Measurements from ENCODE around the gene NID1.

Gene NID1

DNA sequence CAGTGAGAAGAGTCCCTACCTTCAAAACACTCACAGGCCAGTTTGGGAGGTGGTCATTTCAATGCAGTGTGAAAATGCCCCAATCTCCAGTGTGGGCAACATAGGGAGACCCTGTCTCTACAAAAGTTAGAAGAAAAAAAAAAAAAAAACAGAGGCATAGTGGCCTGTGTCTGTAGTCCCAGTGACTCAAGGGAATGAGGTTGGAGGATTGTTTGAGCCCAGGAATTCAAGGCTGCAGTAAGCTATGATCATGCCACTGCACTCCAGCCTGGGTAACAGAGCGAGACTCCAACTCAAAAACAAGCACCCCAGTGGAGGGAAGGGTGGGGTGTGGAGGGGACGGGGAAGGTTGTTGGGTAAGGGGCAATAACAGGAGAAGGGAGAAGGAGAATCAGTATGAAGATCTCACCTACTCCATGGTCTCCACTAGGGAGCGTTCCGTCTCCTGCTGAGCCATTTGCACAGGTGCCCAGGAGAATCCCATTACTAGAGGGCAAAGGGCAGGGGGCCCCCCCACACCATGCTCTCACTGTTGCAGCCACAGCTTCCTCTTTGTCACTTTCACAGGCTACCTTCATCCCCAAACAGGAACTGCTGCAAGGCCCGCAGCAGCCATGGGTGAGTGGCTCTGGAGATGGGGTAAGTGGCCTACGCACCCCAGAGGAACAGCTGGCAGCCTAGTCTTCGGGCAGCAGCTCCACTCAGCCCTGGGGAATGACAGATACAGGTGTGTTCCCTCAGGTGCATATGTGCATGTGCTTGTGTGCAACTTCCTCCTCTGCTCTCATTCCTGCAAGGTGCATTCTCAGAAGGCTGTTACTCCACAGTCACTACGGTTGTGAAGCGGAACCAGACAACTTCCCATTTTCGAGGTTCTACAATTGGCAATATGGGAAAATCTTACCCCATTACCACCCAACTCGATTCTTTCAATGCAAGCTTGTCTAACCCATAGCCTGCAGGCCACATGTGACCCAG, 110.3 kb downstream of the NID1 start:
- DNase-seq = peak; percentile 11

DNA sequence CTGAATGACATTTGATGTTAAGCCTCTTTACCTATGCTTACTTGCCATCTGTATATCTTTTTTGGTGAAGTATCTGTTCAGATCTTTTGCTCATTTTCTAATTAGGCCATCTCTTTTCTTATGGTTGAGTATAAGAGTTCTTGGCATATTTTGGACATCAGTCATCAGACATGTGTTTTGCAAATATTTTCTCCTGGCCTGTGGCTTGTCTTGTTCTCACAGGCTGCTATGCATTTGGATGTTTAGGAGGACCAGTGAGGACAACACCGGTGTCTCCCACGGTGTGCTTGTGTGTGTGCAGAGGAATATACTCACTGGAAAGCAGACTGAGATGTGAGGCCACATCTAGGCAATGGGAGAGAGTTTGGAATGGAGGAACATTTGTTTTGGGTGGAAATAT, 111.1 kb downstream of the NID1 start:
- no peak for DNase-seq

DNA sequence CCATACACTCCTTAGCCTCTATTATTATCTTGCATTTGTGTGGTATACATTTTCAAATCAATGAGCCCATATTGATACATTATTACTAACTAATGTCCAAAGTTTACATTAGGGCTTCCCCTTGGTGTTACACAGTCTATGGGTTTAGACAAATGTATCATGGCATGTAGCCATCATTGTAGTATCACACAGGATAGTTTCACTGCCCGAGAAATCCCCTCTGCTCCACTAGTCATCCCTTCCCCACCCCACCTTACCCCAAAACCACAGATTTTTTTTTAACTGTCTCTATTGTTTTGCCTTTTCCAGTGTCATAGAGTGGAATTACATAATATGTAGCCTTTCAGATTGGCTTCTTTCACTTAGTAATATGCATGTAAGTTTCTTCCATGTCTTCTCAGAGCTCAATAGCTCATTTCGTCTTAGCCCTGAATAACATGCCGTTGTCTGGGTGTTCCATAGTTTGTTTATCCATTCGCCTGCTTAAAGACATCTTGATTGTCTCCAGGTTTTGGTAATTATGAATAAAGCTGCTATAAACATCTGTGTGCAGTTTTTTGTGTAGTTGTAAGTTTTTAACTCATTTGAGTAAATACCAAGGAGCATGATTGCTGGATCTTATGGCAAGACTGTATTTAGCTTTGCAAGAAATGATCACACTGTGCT, 111.8 kb downstream of the NID1 start:
- DNase-seq = no peak

DNA sequence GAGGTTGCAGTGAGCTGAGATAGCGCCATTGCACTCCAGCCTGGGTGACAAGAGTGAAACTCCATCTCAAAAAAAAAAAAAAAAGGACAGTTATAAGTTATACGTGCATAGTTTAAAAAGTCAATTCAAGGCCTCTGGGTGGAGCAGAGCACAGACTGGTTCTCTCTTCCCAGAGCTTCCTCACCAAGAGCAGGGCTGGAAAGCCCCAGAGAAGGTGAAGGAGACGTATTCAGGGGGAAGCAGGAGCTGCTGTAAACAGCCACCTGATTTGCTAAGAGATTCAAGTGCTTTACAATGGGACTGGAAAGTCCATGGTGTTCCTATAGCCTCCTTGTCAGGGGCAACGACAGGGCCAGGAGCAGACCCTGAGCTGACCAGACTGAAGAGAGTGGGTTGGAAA, 113.2 kb downstream of the NID1 start:
- DNase-seq = no peak

DNA sequence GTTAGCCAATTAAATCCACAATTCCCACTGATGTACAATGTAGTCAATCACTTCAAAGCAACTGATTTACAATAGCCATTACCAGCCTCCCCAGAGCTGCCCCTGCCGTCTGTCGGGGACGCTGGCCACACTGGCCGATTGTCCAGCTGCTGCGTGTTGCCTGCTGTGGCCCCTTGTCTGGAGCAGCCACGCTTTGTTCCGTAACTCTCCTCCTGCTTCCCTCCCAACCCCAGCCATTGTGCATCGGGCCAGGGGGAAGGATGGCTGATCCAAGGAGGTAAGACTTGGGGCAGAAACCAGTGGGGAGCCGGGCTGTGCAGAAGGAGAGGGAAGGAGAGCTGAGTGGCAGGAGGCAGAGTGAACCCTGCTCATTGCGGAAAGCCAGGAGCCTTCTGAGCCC, 114.6 kb downstream of the NID1 start:
- no peak for DNase-seq

DNA sequence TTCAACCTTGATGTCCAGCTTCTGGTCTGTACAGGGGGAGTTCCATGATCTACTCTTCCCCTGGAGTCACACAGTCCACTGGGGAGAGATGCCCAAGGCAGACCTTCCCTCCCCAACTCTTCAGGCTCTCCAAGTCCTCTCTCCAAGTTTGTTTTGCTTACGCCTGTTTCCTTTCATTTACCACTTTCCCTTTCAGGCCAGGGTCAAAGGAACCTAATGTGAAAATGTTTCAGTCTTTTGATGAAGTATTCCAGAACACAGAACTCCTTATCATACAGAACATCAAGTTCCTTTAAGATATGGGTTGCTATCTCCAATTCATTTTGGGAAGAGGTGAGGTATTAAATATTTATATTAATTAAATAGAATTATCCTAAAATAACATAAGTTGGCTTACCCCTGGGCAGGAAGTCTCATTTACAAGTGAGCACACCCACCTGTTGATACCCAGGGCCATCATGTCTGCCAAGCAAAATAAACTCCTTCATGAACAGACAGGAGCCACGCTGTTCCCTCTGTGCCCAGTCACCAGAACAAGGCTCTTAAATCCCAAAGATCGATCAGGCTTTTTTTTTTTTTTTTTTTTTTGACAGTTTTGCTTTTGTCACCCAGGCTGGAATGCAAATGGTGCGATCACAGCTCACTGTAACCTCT, 116.0 kb downstream of the NID1 start:
- DNase-seq = no peak

DNA sequence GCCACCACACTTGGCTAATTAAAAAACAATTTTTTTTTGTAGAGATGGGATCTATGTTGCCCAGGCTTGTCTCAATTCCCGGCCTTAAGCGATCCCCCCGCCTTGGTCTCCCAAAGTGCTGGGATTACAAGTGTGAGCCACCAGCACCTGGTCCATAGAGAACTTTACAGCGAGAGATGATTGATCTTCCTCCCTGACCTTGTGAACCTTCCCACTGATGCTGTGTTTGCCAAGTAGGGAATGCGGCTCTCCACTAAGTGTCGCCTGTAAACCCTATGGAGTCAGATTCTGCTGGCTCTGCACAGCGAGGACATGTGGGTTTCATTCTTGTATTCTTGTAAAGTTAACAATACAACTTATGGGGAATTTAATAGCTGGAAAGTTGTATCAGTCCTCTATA, 116.9 kb downstream of the NID1 start:
- DNase-seq = no peak

DNA sequence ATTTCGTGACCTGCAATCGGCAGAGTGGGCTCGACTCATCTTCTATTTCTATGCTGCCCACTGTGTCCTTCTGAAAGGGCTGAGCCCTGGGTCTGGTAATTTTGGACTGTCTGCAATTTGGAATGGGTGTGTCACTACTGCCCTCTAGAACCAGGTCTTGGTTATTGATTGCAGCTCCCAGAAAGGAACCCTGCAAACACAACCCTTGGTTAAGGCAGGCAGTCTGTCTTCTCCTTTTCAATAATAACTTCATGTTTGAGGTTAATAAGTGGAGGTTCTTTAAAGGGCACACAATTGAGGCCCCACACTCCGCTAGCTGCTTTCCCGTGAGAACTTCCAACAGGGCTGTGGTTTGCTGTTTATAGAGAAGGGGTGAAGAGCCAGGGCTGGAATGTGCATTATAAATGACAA, 118.3 kb downstream of the NID1 start:
- peak; percentile 31 for DNase-seq

DNA sequence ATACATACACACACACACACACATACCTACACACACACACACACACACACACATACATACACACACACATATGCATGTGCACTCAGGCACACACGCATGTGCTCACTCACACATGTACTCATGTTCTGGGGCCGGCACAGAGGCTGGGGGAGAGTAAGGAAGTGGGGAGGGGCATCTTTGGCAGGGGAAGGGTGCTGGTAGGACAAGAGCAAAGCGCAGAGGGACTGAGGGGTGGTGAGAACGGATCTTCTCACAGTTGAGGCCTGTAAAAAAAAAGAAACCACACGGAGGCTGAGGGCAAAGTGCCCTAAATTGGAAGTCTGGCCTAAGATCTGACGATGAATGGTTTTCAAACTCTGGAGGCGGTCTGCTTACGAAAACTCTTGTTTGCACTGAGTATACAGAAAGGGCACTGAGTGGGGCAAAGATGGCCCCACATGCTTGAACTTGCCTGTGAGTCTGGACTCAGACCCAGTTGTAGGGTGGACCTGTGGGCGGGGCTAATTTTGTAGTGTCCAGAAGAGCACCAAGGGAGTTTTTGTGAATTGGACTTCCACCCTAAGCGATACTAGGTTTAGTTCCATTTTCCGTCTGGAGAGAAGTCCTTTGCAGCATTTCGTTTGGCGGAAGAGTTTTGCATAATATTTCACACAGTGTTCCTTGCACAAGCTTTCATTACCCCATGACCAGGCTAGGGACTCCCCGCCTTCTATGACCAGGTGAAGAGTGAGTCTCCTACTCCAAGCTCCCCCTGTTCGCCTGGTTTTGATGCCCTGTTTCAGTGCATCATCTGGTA, 118.9 kb downstream of the NID1 start:
- DNase-seq = no peak

DNA sequence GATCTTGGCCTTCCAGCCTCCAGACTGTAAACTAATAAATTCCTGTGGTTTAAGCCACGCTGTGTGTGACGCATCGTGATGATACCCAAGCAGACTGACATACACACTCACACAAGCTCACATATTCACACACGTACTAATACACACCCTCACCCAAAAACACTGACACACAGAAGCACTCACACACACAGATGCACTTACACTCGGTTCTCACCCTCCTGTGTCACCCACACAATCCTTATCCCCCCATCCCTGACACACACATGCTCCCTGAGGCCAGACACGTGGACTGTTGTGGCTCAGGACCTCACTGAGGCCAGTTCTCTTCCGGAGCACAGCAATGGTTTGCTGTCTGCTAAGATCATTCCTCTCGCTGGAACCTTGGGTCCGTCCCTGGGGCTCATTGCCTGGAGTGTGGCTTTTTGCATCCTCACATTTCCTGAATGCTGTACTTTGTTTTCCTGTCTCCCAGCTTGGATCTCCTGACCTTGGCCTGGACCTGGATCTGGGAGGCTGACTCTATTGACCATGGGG, 121.2 kb downstream of the NID1 start:
- no peak for DNase-seq

DNA sequence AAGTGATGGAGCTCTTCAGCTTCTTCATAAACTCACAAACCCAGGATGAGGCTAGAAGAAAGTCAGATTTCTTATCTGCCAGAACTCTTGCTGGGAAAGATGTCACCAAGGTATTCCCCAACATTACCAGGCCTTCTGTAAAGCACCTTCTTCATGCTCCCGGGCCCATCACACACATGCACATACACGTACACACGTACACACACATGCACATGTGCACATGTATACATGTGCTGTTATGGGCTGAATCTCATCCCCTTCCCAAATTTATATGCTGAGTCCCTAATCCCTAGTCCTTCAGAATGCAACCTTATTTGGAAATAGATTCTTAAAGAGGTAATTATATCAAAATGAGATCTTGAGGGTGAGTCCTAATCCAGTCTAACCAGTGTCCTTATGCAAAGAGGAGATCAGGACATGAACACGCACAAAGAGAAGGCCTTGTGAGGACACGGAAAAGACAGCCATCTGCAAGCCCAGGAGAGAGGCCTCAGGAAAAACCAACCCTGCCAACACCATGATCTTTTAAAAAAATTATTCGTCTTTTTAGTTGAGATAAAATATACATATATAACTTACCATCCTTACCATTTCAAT, 121.8 kb downstream of the NID1 start:
- DNase-seq = no peak

DNA sequence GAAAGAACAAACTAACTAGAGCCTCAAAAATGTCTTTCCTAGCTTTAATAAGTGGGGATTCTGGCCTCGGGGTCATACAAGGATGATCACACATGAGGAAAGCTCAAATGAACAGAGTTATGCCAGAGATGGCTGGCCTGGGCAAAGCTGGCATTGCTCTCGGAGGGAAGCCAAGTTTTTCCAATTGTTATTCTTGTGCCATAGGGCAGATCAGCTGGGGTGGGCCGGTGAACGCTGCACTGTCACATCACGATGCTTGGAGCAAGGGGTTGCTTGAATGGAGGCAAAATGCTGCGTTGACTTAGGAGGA, 122.3 kb downstream of the NID1 start:
- no peak for DNase-seq

DNA sequence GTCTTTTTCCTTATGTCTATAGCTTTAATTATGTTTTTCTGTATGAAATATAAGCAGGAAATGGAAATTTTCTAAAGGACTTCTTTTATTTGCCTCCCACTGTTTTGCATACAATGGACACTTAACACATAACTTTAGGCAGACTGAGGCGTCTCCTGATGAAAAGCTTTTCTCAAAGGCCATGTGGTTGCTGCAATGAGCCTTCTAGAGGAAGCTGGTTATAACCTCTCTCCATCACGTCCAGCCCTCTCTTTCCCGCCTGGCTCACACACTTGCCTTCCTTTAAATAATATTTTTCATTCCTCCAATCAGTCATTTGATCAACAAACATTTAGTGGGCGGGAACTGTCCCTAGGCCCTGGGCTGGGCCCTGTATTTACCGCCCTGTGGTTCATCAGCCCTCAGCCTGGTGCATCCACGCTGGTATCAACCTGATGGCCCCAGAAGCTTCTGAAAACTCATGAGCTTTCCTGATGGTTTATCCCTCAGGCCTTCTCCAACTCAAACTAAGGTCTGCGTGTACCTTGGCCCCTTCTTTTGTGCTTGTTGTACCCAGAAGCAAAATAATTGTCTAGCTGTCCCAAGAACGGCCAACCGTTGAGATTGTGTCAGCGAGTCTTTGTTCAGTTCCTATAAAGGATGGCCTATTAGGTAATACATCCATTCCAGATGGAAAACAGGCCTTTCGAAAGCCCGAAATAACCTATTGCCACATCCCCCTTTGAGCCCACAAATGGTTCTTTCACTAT, 122.8 kb downstream of the NID1 start:
- no peak for DNase-seq

DNA sequence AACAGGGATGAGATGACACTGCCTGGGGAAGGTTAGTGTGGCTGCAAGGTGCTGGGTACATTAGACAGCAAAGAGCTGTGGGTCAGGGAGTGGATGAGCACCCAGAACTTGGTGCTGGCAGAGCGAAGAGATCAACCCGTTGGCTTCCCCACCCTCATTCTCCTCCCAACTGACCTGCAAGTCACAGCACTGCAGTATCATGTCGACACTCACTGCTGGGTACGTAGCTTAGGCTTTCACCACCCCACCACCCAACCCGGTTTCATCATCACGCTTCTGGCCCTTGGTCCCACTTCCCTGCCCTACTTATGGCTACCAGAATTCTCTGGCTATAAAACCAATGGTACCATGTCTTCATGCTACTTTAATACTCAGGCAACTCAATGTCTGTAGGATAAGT, 124.6 kb downstream of the NID1 start:
- DNase-seq = no peak

DNA sequence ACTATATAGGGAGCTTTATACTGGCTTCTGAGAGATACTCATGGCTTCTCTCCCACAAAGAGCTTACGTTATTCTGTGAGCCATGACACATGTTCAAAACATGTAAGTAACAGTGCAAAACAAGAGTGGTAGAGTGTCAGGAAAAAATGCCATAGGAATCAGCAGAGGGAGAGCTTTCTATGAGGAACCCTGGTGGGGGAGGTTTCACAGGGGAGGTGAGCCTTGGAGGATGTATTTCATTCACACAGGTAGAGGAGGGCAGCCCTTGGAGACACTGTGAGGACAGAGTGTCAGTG, 125.5 kb downstream of the NID1 start:
- no peak for DNase-seq

DNA sequence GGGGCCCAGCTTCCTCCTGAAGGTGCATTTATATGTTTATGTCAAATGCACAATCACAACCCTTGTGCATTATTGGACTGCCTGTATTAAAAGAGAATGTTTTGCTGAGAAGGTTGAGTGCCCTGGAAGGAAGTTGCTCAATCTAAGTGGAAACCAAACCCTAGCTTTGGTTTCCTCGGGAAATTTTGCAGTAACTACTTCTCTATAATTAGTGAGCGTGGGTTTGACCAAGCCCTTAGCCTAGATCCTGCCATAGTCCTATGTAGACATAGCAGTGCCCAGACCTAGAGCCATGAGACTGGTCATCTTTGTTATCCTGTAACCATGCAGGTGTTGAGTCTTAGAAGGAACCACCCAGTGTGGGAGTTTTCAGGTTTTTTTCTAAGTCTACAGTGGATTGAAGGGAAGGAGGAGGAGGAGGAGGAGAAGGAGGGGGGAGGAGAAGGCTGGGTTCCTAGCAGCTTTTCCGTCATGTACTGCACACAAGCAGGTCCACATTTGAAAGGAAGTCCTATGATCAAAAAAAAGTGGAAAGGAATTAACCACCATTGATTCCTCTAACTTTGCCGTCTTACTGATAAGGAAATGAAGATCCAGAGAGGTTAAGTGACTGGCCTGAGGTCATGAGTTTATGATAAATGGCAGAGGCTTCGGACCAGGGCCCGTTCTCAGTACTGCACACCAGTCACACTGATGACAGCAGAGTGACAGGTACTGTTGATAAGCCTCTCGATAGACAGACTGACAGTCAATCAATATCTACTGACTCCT, 126.0 kb downstream of the NID1 start:
- DNase-seq = no peak

DNA sequence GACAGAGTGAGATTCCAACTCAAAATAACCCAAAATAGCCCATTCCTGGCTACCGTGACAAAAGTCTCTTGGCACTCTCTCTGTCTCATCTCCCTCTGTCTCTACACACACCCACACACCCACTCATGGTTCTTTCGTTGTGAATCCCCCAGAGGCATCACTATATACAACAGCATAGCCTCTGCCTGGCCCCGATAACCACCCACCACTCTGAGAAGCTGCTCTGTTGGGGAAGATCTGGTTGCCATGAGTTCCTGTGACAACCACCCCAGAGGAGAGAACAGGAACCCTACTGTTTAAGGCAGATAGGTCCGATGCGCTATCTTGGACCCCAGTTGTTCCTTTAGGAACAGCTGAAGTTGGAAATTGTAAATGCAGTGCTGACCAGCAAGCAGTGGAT, 127.8 kb downstream of the NID1 start:
- DNase-seq = peak; percentile 74

DNA sequence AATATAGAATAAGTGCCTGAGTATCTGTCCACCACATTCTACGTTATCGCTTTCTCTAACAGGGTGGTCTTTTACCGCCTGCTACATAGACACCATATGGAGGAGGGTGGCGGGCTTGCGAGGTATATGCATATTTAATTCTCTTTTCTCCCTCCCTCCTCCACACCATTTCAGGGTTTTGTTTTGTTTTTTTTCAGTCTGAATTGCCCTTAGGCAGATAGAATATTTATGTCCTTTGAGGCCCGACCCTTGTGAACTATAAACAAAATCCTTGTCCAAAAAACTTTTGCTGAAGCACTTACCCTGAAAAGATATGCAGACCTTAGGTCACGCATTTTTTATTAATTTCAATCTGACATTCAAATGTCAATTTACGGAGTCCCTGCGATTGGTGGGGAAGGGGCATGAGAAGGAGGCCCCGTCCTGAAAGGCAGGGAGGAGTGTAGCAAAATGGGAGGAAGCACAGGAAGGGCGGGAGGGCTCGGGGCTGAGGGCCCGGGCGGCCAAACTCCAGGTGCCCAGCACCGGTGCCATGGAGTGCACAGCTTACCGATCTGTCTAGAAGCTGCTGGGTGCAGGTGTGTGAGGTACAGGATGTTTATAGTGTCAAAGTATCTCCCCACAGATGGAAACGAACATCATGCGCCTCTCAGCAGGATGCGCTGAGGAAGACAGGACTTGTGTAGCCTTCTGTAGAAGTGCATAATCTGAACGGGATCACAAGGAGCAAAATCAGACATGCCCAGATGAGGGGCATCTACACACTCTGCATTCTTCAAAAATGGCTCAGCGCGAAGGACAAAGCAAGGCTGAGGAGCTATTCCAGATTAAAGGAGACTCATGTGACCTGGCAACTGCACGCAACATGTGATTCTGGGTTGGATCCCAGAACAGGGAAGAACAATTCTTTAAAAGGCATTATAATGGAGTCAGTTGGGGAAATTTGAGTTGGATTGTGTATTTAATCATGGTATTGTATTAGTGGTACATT, 129.4 kb downstream of the NID1 start:
- DNase-seq = no peak

DNA sequence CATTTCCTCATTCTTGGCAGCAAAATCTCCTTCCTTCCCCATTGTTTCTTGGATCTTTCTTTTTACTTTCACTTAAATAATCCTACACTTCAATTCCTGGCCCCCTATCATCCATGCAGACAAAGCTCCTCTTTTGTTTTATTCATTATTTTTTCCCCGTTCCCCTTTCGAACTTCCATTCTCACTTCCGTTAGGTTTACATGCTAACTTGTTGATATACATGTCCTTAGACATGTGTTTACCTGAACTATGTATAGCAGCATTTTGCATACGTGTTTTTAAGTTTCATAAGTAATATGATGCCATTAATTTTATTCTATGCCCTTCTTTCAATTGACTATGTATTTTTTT, 131.1 kb downstream of the NID1 start:
- DNase-seq = no peak
